Neutrophil (primary cell): ENCODE data around the gene ZNF135.

Source experiments
- H3K27ac ChIP-seq: fragments of 200-600 bp; sonication (generic); 2 replicates; pipeline ENCODE4 v1.5.1; 2016; ENCODE audit warnings: mild to moderate bottlenecking, moderate library complexity
- H3K27me3 ChIP-seq: fragments of 200-600 bp; sonication (generic); 2 replicates; pipeline ENCODE4 v1.6.0; 2016; ENCODE audit warnings: mild to moderate bottlenecking
- H3K36me3 ChIP-seq: fragments of 200-600 bp; sonication (generic); 2 replicates; pipeline ENCODE4 v1.5.1; 2017
- H3K4me1 ChIP-seq, 2 experiments: fragments of 200-600 bp in 1 of 2; sonication (generic) in 1 of 2; 1 replicate in 1 of 2; 2 replicates in 1 of 2; pipeline versions ENCODE4 v1.5.1 to v1.6.1; 2013 to 2016; ENCODE audit warnings: low read depth in 1 of 2, low read length in 1 of 2, mild to moderate bottlenecking in 1 of 2, moderate library complexity in 1 of 2; ENCODE audit not compliant: control insufficient read depth in 1 of 2, insufficient read depth in 1 of 2
- H3K4me3 ChIP-seq, 2 experiments: fragments of 200-600 bp in 1 of 2; sonication (generic) in 1 of 2; 1 replicate in 1 of 2; 2 replicates in 1 of 2; pipeline ENCODE4 v1.5.1; 2013 to 2016; ENCODE audit warnings: low read depth in 1 of 2, low read length in 1 of 2, mild to moderate bottlenecking in 1 of 2, moderate library complexity in 1 of 2
- H3K9me3 ChIP-seq: fragments of 200-600 bp; sonication (generic); 2 replicates; pipeline ENCODE4 v1.5.1; 2016
- TF ChIP-seq, protein P1 (sequence below): fragments of 200-600 bp; sonication (generic); IDR thresholded peaks from 2 replicates; pipeline ENCODE4 v1.5.1; 2016; ENCODE audit warnings: antibody characterized with exemption

ZNF135 gene

DNA sequence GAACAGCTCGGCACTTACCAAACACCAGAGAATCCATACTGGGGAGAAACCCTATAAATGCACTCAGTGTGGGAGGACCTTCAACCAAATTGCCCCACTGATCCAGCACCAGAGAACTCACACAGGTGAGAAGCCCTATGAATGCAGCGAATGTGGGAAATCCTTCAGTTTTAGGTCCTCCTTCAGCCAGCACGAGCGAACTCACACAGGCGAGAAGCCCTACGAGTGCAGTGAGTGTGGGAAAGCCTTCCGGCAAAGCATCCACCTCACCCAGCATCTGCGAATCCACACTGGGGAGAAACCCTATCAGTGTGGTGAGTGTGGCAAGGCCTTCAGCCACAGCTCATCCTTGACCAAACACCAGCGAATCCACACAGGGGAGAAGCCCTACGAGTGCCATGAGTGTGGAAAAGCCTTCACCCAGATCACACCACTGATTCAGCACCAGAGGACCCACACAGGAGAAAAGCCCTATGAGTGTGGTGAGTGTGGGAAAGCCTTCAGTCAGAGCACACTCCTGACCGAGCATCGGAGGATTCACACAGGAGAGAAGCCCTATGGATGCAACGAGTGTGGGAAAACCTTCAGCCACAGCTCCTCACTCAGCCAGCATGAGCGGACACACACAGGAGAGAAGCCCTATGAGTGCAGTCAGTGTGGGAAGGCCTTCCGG, 8.3 kb downstream of the ZNF135 start:
- TF ChIP-seq, protein P1, sequence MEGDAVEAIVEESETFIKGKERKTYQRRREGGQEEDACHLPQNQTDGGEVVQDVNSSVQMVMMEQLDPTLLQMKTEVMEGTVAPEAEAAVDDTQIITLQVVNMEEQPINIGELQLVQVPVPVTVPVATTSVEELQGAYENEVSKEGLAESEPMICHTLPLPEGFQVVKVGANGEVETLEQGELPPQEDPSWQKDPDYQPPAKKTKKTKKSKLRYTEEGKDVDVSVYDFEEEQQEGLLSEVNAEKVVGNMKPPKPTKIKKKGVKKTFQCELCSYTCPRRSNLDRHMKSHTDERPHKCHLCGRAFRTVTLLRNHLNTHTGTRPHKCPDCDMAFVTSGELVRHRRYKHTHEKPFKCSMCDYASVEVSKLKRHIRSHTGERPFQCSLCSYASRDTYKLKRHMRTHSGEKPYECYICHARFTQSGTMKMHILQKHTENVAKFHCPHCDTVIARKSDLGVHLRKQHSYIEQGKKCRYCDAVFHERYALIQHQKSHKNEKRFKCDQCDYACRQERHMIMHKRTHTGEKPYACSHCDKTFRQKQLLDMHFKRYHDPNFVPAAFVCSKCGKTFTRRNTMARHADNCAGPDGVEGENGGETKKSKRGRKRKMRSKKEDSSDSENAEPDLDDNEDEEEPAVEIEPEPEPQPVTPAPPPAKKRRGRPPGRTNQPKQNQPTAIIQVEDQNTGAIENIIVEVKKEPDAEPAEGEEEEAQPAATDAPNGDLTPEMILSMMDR, result no peak
- Histone ChIP-seq H3K4me3 (no peak overlapping the region), H3K9me3 (peaks cover 28% of the 10 kb centered on the region), H3K27ac (no peak overlapping the region), H3K4me1 (no peaks in the 10 kb centered on the region), H3K36me3 (no peaks in the 10 kb centered on the region), H3K27me3 (no peaks in the 10 kb centered on the region)

DNA sequence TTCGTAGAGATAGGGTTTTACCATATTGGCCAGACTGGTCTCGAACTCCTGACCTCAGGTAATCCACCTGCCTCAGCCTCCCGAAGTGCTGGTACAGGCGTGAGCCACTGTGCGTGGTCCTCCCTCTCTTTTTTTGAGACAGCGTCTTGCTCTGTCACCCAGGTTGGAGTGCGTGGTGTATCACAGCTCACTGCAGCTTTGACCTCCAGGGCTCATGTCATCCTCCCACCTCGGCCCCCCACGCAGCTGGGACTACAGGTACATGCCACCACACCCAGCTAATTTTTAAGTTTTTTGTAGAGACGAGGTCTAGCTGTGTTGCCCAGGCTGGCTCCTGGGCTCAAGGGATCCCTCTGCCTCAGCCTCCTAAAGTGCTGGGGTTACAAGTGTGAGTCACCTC, 20.7 kb downstream of the ZNF135 start:
- H3K4me1 ChIP-seq, result no peaks in the 10 kb centered on the region
- H3K27me3 ChIP-seq, result no peaks in the 10 kb centered on the region
- TF ChIP-seq, protein P1, result no peak
- no peaks in the 10 kb centered on the region for H3K36me3 ChIP-seq
- no peak overlapping the region for H3K4me3 ChIP-seq
- H3K27ac ChIP-seq, result no peak overlapping the region
- peaks cover 33% of the 10 kb centered on the region for H3K9me3 ChIP-seq

DNA sequence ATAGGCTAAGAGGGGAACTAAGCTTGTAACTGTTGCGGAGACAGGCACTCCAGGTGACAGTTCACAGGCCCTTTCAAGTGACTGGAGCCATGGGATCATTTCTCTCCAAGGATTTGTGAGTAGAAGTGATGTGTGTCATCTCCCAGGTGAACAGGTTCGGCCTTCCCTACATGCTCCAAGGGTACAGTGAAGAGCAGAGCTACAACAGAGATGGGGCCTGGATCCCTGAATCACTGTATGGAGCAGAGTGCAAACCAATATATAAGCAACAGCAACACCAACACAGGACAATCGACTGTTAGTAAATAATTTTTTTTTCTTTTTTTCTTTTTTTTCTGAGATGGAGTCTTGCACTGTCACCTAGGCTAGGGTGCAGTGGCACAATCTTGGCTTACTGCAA, 23.9 kb downstream of the ZNF135 start:
- Histone ChIP-seq H3K36me3 (no peaks in the 10 kb centered on the region), H3K4me1 (no peaks in the 10 kb centered on the region), H3K27me3 (no peaks in the 10 kb centered on the region), H3K4me3 (no peak overlapping the region), H3K9me3 (peaks cover 53% of the 10 kb centered on the region), H3K27ac (no peak overlapping the region)
- TF ChIP-seq, protein P1, result no peak

DNA sequence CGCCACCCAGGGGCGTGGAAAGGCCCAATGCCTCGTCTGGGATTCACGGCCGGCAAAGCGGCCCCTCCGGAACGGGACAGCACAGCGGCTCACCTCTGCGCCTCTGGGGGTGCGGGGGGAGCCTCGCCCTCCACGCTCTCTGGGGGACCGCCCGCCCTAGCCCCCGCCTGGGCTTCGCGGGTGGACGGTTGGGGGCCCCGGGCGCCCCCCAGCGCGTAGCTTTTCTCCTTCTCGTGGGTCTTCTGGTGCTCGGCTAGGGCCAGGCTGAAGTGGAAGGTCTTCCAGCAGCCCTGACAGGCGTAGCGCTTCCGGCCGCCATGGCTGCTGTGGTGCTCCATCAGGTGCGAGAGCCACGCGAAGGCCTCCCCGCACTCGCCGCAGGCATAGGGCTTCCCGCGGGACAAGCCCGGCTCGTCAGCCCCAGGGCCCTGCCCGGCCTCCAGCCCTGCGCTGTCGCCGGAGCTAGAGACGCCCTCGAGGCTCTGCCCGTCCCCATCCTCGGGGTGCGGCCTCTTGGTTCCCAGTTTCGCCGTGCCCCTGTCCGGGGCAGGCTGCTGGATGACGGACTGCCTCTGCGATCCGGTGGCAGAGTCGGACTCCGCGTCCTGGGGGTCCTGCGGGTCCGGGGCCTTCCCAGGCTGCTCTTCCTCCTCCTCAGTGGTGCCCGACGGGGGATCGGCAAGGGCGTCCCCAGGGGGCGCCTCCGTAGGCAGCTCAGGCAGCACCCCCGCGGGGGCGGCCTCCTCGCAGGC, 25.7 kb downstream of the ZNF135 start:
- Histone ChIP-seq H3K4me3 (no peak overlapping the region), H3K36me3 (no peaks in the 10 kb centered on the region), H3K27ac (no peak overlapping the region), H3K9me3 (peaks cover 58% of the 10 kb centered on the region), H3K4me1 (no peaks in the 10 kb centered on the region), H3K27me3 (no peaks in the 10 kb centered on the region)
- TF ChIP-seq, protein P1, result no peak

DNA sequence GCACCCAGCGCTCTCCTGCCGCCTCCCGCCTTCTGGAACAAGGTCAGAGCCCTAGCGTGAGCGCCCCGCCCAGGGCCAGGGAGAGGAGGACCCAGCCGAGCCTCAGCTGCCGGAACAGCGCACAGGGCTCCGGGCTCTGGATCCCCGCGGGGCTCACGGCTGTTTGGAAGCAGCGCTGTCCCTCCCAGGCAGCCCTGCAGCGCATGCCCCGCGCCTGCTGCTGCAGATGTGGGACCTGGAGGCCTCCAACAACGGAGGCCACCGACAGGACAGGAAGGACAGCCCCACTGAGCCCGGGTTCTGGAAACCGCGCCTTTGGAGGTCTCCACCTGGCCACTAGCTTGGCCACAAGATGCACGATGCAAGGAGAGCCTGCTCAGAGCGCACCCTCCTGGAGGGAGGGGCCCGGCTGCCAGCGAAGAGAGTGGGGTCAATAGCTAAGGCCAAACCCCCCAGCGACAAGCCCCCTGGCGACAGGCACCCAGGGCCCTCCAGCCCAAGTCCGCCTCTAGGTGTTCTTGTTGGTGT, 26.3 kb downstream of the ZNF135 start:
- Histone ChIP-seq H3K27ac (no peak overlapping the region), H3K9me3 (peaks cover 55% of the 10 kb centered on the region), H3K4me3 (no peak overlapping the region), H3K27me3 (no peaks in the 10 kb centered on the region), H3K36me3 (no peaks in the 10 kb centered on the region), H3K4me1 (no peaks in the 10 kb centered on the region)
- TF ChIP-seq, protein P1, result no peak
